ENCODE results near the gene SHANK3. TPM values are rescaled to one million over a fixed set of nuclear protein-coding genes. Genes with fewer than 3 reads are reported as not detected.

Gene SHANK3
- total RNA-seq, 1 experiment from 2014 or later: 2.6 TPM

DNA sequence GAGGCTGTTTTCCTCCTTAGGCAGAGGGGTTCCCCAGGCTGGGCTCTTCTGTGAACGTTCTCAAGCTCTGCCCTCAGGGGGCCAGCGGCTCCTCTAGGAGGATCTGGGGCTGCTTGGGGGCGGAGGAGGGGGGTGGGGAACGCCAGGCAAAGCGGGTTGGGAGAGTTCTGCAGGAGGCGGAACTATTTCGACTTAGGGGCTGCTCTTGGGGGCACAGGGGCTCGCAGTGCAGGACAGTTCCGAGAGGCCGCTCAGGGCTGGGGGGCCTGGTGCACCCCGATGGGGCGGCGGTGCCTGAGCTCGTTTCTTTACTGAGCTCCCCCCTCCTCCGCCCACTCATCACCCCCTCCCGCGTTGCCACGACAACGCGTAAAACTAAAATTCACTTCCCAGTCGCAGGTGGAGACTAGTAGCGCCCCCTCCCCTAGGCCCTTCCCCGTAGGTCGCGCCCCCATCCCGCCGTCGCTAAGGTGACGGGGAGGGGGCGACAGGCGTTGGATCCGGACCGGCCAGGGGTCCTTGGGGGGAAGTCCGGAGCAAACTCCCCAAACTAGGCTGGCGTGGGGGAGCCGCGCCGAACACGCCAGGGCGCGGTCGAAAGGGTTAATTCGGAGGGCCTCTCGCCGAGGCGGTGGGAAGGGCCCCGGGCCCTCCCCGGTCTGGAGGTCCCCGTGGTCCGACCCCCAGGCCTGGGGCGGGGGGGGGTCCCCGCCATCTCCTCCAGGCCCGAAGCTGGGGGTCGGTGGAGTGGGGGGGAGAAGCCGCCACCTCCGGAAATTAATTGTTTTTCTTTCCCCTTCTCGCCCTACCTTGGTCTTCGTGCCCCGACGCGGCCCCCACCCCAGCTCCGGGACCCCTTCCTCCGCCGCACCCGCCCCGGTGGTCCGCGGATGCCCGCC lies 857 bp downstream of the SHANK3 start:
- H3K4me3 ChIP-seq: no peak overlapping the region
- no peak for DNase-seq
- no peaks in the 10 kb centered on the region for H3K27me3 ChIP-seq
- H3K36me3 ChIP-seq: no peaks in the 10 kb centered on the region
- H3K9me3 ChIP-seq: no peaks in the 10 kb centered on the region

DNA sequence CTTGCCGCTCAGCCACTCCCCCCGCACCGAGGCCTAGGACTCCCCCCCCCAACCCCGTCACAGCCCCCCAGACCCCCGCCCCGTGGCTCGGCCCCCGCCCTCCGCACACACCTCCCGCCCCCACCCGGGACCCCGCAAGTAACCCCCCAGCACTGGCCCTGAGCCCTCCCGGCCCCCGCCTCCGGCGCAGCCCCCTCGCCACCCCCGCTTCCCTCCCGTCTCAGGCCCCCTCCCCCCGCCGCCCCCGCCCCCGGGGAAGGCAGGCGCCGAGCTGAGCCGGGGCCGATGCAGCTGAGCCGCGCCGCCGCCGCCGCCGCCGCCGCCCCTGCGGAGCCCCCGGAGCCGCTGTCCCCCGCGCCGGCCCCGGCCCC lies 1.5 kb downstream of the SHANK3 start:
- Histone ChIP-seq H3K9me3 (no peaks in the 10 kb centered on the region), H3K4me3 (no peak overlapping the region), H3K36me3 (no peaks in the 10 kb centered on the region), H3K27me3 (no peaks in the 10 kb centered on the region)
- DNase-seq: no peak

DNA sequence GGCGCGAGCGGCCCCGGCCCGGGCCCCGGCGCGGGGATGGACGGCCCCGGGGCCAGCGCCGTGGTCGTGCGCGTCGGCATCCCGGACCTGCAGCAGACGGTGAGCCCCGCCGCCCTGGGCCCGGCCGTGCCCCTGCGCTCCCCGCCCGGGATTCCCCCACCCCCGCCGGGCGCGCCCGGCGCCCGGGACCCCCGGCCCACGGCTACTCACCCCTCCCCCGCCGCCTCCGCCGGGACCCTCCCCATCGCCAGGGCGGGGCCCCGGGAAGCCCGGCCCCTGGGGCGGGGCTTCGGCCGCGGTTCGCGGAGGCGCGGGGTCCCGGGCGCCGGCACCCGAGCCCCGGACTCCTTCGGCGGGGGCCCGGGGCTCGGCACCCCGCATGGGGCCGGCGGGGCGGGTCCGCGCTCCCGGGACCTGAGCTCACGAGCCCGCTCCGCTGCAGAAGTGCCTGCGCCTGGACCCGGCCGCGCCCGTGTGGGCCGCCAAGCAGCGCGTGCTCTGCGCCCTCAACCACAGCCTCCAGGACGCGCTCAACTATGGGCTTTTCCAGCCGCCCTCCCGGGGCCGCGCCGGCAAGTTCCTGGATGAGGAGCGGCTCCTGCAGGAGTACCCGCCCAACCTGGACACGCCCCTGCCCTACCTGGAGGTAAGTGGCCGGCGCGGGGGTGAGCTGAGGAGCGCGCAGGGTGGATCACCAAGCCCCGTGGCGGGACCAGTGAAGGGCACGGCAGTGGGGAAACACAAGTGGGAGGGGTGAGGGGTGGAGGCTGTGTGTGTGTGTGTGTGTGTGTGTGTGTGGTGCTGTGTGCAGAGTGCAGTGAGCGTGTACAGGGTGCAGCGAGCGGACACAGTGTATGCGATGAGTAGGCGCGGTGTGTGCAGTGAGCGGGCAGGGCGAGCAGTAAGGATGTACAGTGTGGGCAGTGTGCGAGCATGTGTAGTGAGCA lies 2.3 kb downstream of the SHANK3 start:
- Histone ChIP-seq H3K36me3 (no peaks in the 10 kb centered on the region), H3K27me3 (no peaks in the 10 kb centered on the region), H3K4me3 (peak overlapping the region; percentile 51), H3K9me3 (no peaks in the 10 kb centered on the region)
- DNase-seq: peak; percentile 57

DNA sequence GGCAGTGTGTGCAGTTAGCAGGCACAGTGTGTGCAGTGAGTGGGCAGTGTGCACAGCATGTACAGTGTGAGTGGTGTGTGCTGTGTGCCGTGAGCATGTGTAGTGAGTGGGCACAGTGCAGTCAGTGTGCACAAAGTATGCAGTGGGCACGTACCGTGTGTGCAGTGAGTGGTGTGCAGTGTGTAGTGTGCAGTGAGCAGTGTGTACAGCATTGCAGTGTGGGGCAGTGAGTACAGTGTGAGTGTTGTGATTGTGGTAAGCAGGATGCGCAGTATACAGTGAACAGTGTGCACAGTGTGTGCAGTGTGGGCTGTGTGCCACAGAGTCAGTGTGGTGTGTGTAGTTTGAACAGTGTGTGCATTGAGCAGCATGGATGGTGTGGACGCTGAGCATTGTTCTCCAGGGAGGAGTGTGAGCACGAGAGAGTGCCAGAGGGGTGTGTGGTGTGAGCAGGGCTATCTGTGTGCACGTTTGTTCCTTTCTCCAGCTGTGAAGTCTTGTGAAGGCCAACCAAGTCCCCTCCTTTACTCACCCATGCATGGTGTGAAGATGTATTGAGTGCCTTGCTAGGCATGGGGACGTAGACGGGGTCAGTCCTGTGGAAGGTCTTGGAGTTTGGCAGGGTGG lies 3.0 kb downstream of the SHANK3 start:
- Histone ChIP-seq H3K36me3 (no peaks in the 10 kb centered on the region), H3K9me3 (no peaks in the 10 kb centered on the region), H3K4me3 (peak overlapping the region; percentile 51), H3K27me3 (no peaks in the 10 kb centered on the region)
- DNase-seq: no peak

DNA sequence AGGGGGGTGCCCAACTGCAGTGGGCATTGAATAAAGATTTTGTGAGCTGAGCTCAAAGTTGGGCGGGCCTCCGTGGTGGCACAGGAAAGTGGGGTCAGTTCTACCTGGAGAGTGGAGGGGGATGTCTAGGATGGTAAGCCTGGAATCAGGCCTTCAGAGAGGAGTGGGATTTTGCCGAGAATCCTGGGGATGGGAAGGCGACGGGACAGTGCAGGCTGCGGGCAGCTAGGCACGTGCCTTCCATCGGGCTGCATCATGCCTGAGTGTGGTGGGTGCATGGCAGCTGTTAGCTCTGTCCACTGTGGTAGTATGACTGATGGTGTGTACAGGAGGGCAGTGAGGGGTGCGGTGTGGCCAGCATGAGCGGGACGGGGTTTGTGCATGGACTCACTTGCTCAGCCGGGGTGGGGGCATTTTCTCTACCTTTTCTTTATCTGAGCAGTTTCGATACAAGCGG lies 3.6 kb downstream of the SHANK3 start:
- Histone ChIP-seq H3K9me3 (no peaks in the 10 kb centered on the region), H3K4me3 (no peak overlapping the region), H3K36me3 (no peaks in the 10 kb centered on the region), H3K27me3 (no peaks in the 10 kb centered on the region)
- no peak for DNase-seq

DNA sequence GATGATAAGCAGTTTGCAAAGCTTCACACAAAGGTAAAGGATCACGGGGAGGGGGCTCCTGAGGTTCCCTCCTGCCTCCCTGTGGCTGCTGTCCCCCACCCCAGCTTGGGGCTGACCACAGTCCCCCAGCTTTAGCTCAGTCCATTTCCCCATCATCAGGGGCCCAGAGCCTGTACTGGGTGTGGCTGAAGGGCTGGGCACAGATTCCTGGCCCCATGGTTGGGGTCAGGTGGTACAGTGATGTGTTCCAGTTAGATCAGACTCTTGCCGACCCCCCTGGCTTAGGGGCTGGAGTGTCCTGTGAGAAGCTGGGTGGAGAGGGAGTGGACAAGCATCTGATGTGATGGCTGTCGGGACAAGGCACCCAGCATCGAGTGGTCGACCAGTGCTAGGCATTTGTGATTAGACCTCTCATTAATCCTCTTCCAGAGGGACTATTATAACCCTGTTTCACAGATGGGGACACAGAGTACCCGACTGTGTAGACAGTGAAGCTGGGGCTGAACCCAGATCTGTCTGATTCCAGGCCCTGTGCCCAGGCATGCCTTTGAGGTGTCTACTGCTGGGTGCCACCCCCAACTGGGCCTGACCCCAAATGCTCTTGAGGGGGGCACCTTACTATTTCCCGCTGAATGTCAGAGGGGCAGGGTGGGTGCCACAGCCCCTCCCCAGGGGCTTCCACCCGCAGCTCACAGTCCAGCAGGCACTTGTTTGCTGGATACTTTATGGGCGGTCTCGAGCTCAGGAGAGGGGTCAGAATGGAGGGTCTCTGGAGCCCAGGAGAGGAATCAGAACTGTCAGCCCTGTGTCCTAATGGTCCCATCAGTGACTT lies 4.3 kb downstream of the SHANK3 start:
- no peak overlapping the region for H3K4me3 ChIP-seq
- no peaks in the 10 kb centered on the region for H3K27me3 ChIP-seq
- H3K36me3 ChIP-seq: no peaks in the 10 kb centered on the region
- no peaks in the 10 kb centered on the region for H3K9me3 ChIP-seq
- DNase-seq: no peak

DNA sequence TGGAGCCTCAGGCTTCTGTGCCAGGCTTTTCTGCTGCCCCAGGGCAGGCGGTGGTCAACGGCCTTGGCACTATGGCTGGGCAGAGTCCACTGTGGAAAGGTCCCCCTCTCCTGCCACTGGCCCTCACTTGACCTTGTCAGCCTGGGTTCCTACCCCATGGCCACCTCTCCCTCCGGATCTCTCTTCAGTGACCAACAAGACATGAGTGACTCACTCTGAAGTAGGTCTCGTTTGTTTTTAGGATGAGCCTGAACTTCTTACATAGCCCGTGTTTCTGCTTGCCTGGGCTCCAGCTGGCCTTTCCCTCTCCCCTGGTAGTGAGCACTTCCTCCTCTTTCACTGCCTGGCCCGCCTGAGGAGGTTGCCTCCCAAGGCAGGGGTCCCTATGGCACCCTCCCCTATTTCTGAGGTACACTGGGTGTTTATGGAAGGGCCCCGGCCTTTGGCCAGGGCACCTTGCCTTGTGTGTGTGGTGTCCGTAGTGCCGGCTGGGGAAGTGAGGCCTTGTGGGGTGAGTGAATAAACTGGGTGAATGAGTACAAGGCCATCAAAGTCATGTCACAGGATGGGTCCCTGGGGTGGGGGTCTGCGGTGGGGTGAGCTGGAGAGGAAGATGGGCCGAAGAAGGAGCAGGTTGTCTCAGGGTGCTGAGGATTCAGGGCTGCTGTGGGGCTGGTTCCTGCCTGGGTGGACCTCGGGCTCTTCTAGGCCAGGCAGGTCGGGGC lies 5.0 kb downstream of the SHANK3 start:
- Histone ChIP-seq H3K9me3 (no peaks in the 10 kb centered on the region), H3K36me3 (no peaks in the 10 kb centered on the region), H3K4me3 (no peak overlapping the region), H3K27me3 (no peaks in the 10 kb centered on the region)
- DNase-seq: no peak

DNA sequence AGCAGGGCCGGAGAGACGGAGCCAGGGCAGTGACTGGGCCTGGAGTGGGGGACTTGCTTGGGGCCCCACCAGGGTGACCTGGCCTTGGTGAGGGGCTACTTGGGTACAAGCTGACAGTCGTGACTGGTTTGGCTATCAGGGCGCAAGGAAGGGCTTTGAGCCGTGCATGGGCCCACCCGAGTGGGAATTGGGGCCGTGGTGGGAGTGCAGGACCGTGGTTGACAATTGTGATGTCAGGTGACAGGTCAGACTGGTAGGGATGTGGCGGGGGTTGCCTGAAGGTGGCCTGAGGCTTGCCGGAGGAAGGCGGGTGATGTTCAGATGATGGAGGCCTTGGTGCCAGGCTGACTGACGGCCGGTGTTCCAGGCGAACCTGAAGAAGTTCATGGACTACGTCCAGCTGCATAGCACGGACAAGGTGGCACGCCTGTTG lies 5.6 kb downstream of the SHANK3 start:
- H3K9me3 ChIP-seq: no peaks in the 10 kb centered on the region
- no peaks in the 10 kb centered on the region for H3K27me3 ChIP-seq
- no peak overlapping the region for H3K4me3 ChIP-seq
- DNase-seq: no peak
- H3K36me3 ChIP-seq: no peaks in the 10 kb centered on the region

DNA sequence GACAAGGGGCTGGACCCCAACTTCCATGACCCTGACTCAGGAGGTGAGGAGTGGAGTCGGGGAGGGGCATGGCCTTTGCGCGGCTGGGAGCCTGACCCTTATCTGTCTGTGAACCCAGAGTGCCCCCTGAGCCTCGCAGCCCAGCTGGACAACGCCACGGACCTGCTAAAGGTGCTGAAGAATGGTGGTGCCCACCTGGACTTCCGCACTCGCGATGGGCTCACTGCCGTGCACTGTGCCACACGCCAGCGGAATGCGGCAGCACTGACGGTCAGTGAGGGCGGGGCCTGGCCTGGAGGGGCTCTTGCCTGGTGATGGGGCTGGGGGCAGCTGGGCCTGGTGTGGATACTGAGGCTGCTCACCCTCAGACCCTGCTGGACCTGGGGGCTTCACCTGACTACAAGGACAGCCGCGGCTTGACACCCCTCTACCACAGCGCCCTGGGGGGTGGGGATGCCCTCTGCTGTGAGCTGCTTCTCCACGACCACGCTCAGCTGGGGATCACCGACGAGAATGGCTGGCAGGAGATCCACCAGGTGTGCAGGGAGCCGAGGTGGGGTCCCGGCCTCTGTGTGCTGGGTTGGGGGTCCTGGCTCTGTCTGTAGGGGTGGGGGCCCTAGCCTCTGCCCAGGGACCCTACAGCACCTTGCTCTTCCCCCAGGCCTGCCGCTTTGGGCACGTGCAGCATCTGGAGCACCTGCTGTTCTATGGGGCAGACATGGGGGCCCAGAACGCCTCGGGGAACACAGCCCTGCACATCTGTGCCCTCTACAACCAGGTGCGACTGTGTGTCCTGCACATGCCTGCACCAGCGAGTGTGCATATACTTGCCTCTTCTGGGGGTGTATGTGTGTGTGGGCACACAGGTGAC lies 6.3 kb downstream of the SHANK3 start:
- Histone ChIP-seq H3K36me3 (no peaks in the 10 kb centered on the region), H3K4me3 (no peak overlapping the region), H3K9me3 (no peaks in the 10 kb centered on the region), H3K27me3 (no peaks in the 10 kb centered on the region)
- no peak for DNase-seq

DNA sequence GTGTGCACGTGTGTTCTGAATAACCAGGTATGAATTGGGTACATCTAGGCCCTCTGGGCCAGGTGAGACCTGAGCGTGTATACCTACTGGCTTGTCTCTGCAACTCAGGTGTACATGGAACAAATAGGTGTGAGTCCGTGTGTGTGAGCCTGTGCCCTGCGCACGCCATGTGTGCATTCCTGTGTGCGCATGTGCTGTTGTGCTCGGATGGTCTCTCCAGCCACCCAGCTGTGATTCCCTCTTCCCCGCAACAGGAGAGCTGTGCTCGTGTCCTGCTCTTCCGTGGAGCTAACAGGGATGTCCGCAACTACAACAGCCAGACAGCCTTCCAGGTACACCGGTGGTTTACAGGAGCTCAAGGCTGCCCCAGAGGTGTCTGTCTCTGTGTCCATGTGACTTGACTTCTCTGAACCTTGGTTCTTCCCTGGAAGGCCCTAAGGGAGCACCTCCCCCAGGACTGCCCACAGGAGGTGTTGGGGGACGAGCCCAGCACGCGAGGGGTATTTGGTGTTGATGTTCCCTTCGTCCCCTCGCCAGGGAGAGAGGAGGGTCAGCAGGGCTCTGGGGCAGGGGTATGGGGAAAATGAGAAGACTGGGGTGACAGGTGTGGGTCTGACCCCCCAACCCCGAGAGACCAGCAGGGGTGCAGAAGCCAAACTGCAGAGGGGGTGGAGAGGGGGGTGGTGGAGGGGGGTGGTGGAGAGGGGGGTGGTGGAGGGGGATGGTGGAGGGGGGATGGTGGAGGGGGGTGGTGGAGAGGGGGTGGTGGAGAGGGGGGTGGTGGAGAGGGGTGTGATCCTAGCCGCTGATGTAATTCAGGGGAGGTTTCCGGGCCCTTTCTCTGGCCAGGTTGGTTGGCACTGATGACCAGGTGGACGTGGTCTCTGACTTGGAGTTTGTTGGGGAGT lies 10.7 kb downstream of the SHANK3 start:
- Histone ChIP-seq H3K4me3 (no peak overlapping the region), H3K9me3 (no peaks in the 10 kb centered on the region), H3K36me3 (no peaks in the 10 kb centered on the region), H3K27me3 (no peaks in the 10 kb centered on the region)
- DNase-seq: no peak

DNA sequence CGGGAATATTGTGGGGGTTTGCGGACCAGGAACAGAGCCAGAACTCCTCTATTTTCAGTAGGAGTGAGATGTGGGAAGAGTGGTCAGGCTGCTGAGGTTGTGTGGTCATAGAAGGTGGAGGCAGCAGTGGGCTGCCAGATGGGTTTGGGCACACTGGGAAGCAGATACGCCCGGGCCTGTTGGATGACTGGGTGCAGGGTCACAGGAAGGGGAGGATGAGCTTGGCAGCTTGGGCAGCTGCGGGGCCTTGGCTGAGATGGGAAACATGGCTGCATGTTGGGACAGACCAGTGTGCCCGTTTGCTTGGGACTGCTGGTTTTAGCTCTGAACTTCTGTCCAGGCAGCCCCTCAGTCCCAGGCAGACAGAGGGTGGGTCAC lies 11.4 kb downstream of the SHANK3 start:
- peak; percentile 81 for DNase-seq
- Histone ChIP-seq H3K36me3 (no peaks in the 10 kb centered on the region), H3K27me3 (no peaks in the 10 kb centered on the region), H3K9me3 (no peaks in the 10 kb centered on the region), H3K4me3 (no peak overlapping the region)

DNA sequence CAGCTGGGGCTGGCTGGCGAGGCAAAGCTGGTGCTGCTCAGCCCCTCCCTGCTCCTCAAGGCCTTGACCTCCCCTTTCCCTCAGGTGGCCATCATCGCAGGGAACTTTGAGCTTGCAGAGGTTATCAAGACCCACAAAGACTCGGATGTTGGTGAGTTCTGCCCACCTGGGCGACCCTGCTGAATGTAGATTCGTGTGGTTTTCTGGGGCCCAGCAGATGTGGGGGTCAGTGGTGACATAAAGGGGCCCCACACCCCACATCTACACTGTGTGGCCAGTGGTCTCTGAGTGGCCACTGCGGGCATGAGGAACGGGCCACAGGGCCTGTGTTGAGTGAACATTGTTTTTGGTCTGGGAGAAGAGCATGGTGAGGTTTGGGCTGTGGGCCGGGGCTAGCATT lies 11.9 kb downstream of the SHANK3 start:
- Histone ChIP-seq H3K4me3 (no peak overlapping the region), H3K9me3 (no peaks in the 10 kb centered on the region), H3K36me3 (no peaks in the 10 kb centered on the region), H3K27me3 (no peaks in the 10 kb centered on the region)
- no peak for DNase-seq

DNA sequence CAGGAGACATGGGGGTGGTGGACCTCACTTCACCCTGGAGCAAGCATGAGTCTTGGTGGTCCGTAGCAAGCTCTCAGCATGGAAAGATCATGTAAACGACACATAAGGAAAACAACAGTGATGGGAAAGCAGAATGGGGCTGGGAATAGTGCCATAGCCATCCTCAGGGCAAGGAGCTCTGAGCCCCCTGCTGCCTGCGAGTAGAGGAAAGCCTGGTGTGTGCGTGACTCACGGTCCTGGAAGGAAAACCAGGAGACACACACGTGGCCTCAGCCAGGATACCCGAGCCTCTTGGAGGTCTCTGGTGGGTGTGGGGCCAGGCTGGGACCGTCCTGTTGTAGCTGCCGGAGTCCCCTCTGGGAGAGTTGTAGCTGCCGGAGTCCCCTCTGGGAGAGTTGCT lies 12.4 kb downstream of the SHANK3 start:
- peak; percentile 85 for DNase-seq
- Histone ChIP-seq H3K9me3 (no peaks in the 10 kb centered on the region), H3K4me3 (no peak overlapping the region), H3K27me3 (no peaks in the 10 kb centered on the region), H3K36me3 (no peaks in the 10 kb centered on the region)

DNA sequence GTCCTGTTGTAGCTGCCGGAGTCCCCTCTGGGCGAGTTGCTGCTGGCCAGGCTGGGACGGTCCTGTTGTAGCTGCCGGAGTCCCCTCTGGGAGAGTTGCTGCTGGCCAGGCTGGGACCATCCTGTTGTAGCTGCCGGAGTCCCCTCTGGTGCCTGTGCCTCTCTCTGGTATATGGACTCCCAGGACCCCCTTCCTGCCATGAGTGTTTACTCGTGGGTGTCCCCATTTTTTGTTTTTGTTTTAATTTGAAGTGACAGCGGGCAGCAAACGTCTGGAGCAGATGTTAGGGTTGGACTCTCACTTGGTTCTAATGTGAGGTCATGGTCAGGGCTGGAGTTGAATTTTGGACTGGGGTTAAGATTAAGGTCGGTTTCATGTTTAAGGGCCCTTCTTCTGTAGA lies 14.2 kb downstream of the SHANK3 start:
- Histone ChIP-seq H3K27me3 (no peaks in the 10 kb centered on the region), H3K9me3 (peaks cover 2% of the 10 kb centered on the region), H3K4me3 (no peak overlapping the region), H3K36me3 (no peaks in the 10 kb centered on the region)
- DNase-seq: no peak

Data from MG63 (cell line).